ENCODE data around the gene CDC20B. TPM values are rescaled to one million over a fixed set of nuclear protein-coding genes. Genes with fewer than 3 reads are reported as not detected.

CDC20B gene
- total RNA-seq, 1 experiment from 2014 or later, result not detected

DNA sequence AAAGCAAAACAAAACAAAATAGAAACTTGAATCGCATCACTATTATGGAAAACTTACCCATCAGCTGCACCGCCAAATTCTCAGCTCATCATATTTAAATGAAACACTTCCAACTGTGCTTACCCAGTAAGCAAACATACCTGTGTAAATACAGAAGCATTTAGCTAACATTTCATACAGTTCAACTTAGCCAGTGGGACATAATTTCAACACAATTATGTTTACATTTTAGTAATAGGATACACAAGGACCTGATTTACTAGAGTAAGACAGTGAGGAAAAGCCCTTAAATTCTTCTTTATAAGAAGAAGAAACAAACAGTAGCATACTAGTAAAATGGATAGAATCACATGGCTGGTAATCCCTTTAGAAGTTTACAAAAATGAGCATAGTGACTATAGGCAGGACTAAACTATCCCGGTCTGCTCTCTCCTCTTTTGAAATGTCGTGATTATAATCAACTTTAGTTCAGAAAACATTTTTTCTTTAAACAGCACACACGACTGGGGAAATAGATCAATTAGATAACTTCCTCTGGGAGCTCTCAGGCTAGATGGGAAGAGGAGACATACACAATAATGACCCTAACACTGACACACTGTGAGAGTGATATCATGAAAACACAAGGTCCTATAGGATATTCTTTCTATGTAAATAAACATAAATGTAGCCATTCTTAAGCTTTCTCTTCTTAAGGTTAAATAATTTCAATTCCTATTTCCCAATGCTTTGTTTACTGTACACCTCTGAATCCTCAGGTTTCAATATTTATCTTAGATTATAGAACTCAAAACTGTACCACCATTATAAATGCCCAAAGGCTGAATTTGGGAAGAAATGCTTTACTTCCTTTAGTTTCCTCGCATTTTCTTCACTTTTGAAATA, 15.9 kb upstream of the CDC20B start:
- no peak overlapping the region for H3K27ac ChIP-seq (ENCODE audit: low read depth, low read length)
- ATAC-seq (no peak), DNase-seq (ENCODE audit: low read depth, low spot score) (no peak)
- H3K9me2 ChIP-seq (ENCODE audit: insufficient read depth), result no peaks in the 10 kb centered on the region
- no peaks in the 10 kb centered on the region for H3K9me3 ChIP-seq (ENCODE audit: control insufficient read depth in 1 of 2, insufficient read depth in 1 of 2, low read depth in 1 of 2, low read length in 2 of 2)
- ChIA-PET RAD21 (ENCODE audit: low non-redundant PET in 1 of 2, low total read pairs in 2 of 2, uncharacterized antibody in 2 of 2, unreplicated experiment in 2 of 2) (no interaction called here), CTCF (interaction anchor here (1.9 kb wide), 1 partner anchor 503 kb away, joined by 9 read pairs; no protein-coding TSS in a partner anchor), POLR2A (no interaction called here)
- intact Hi-C loops (cut with micrococcal nuclease), result loop anchor here (5.0 kb wide), 2 partner anchors 38 to 133 kb away; partner anchors contain the start of gene MCIDAS
- H3K4me1 ChIP-seq (ENCODE audit: control insufficient read depth in 1 of 2, insufficient read depth in 2 of 2, low read length in 2 of 2), result no peaks in the 10 kb centered on the region
- H3K27me3 ChIP-seq (ENCODE audit: insufficient read depth, low read length), result no peaks in the 10 kb centered on the region
- no peak for TF ChIP-seq ELF1 (IDR thresholded peaks at IDR 0.05; ENCODE audit: borderline replicate concordance, low read depth)
- no peak for TF ChIP-seq POLR2A (IDR thresholded peaks at IDR 0.05; ENCODE audit: borderline replicate concordance, extremely low read depth, insufficient read depth, insufficient read length)
- TF ChIP-seq TCF7L2 (IDR thresholded peaks at IDR 0.05; ENCODE audit: borderline replicate concordance, extremely low read depth, insufficient read depth, insufficient read length), result no peak
- no peak for TF ChIP-seq SP1 (IDR thresholded peaks at IDR 0.05; ENCODE audit: low read depth)
- TF ChIP-seq, protein P1, sequence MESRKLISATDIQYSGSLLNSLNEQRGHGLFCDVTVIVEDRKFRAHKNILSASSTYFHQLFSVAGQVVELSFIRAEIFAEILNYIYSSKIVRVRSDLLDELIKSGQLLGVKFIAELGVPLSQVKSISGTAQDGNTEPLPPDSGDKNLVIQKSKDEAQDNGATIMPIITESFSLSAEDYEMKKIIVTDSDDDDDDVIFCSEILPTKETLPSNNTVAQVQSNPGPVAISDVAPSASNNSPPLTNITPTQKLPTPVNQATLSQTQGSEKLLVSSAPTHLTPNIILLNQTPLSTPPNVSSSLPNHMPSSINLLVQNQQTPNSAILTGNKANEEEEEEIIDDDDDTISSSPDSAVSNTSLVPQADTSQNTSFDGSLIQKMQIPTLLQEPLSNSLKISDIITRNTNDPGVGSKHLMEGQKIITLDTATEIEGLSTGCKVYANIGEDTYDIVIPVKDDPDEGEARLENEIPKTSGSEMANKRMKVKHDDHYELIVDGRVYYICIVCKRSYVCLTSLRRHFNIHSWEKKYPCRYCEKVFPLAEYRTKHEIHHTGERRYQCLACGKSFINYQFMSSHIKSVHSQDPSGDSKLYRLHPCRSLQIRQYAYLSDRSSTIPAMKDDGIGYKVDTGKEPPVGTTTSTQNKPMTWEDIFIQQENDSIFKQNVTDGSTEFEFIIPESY (IDR thresholded peaks at IDR 0.05; ENCODE audit: extremely low read depth, insufficient replicate concordance, low read length), result no peak
- TF ChIP-seq EGR1 (IDR thresholded peaks at IDR 0.05; ENCODE audit: low read depth), result no peak
- TF ChIP-seq, protein P2, sequence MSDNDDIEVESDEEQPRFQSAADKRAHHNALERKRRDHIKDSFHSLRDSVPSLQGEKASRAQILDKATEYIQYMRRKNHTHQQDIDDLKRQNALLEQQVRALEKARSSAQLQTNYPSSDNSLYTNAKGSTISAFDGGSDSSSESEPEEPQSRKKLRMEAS (IDR thresholded peaks at IDR 0.05), result no peak
- TF ChIP-seq, protein P3, sequence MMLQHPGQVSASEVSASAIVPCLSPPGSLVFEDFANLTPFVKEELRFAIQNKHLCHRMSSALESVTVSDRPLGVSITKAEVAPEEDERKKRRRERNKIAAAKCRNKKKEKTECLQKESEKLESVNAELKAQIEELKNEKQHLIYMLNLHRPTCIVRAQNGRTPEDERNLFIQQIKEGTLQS (IDR thresholded peaks at IDR 0.05), result no peak
- no peak for TF ChIP-seq SRF (IDR thresholded peaks at IDR 0.05; ENCODE audit: low read depth)
- TF ChIP-seq EZH2phosphoT487 (IDR thresholded peaks at IDR 0.05; ENCODE audit: borderline replicate concordance), result no peak
- no peak for TF ChIP-seq EZH2 (IDR thresholded peaks at IDR 0.05)
- no peak for TF ChIP-seq CBX3 (IDR thresholded peaks at IDR 0.05; ENCODE audit: low read depth)
- TF ChIP-seq SIN3A (IDR thresholded peaks at IDR 0.05; ENCODE audit: low read depth), result no peak
- no peak for TF ChIP-seq CEBPB (IDR thresholded peaks at IDR 0.05; ENCODE audit: low read depth)
- no peak overlapping the region for H3K4me3 ChIP-seq (replicated peaks in 1 of 2; ENCODE audit: low read depth in 1 of 2, low read length in 2 of 2)
- H4K20me1 ChIP-seq (ENCODE audit: insufficient read depth), result no peaks in the 10 kb centered on the region
- no peaks in the 10 kb centered on the region for H3K79me2 ChIP-seq (ENCODE audit: insufficient read depth, low read length)
- no peaks in the 10 kb centered on the region for H3K36me3 ChIP-seq (ENCODE audit: control insufficient read depth in 1 of 2, insufficient read depth in 2 of 2, low read length in 2 of 2)
- no peak overlapping the region for H3K4me2 ChIP-seq (ENCODE audit: low read length)
- no TSS peak for BruUV-seq (replicated peaks)
- peak overlapping the region; percentile 66 for H2AFZ ChIP-seq (ENCODE audit: low read depth, low read length, poor library complexity, severe bottlenecking)
- no peak overlapping the region for H3K9ac ChIP-seq (ENCODE audit: low read length)
